Breast epithelium (tissue), 3 donors: ENCODE data around the gene FBXL7.

Source experiments
- CTCF ChIP-seq, 3 donors: fragments of 450-650 bp; IDR thresholded peaks; one replicate each; pipeline ENCODE4 v1.5.1; 2016 to 2017; ENCODE audit warnings: antibody characterized with exemption in 3 of 3, mild to moderate bottlenecking in 3 of 3, moderate library complexity in 3 of 3
- POLR2AphosphoS5 ChIP-seq, 3 donors: sonication (generic); formaldehyde crosslinking; IDR thresholded peaks; one replicate each; pipeline ENCODE4 v1.6.1; 2017; ENCODE audit warnings: antibody characterized with exemption in 3 of 3

DNA sequence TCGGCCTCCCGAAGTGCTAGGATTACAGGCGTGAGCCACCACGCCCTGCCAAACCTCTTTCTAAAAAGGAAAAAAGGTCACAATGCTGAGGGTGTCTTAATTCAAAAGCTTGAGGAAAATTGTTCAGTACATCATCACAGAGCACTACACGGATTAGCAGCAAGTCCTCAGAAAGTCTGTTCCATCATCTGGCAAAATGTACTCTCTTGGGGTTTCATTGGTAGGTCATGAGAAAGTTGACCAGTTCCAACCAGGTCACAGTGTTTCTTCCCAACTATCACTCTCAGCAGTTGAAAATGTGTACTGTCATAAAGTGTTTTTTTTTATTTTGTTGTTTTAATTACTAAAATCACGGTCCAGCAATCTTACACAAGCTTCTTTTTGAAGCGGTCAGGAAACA lies 299.6 kb downstream of the FBXL7 start:
- TF ChIP-seq CTCF (IDR thresholded peaks at IDR 0.05) (no peak), POLR2AphosphoS5 (IDR thresholded peaks at IDR 0.05) (no peak)
